Activated naive CD8-positive, alpha-beta T cell treated with anti-CD3 and anti-CD28 coated beads, Interleukin-2, amount 50 U/mL, for 16 hours (primary cell): ENCODE measurements around the gene NAV2.

Source experiments
- DNase-seq: peaks from one replicate; pipeline ENCODE4 v3.0.0-alpha.2; 2020; ENCODE audit warnings: low read depth, low spot score

NAV2 gene

DNA sequence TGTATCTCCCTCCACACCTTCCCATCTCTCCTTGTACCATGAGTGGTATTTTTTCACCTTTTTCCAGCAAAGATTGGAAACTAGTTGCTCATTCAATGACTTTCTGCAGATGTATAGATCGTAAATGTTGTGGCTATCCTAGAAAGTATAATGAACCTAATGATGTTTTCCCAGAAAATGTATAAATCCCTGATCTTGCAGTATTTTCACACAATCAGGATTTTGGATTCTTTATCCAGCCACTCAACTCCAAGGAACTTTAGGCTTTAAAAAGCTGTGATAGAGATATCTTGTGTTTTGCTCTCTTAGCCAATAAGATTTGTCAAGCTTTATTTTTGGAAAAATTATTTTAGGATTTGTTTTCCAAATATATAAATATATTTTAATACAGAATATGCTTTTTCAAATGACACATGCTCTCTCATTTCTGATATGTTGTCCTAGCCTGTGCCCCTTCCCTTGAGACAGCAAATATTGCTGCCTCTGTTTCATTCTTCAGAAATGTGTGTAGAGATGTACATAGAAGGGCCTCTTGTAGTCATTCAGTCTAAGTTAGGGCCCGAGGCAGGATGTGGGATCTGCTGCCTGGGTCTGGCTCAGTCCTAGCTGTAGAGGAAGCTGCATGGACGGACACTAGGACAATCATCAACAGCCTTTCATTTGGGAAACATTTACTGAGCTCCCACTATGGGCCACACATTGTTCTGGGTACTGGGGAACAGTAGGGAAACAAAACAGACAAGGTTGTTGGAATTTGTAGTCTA, 62.4 kb downstream of the NAV2 start:
- no peak for DNase-seq

- DNase-seq: no peak
Observed at GRCh38 chr11:19775622-19776021, 63.0 kb downstream of the NAV2 start.

GRCh38 chr11:19777039-19777376, 64.4 kb downstream of the NAV2 start:
- DNase-seq: no peak

DNA sequence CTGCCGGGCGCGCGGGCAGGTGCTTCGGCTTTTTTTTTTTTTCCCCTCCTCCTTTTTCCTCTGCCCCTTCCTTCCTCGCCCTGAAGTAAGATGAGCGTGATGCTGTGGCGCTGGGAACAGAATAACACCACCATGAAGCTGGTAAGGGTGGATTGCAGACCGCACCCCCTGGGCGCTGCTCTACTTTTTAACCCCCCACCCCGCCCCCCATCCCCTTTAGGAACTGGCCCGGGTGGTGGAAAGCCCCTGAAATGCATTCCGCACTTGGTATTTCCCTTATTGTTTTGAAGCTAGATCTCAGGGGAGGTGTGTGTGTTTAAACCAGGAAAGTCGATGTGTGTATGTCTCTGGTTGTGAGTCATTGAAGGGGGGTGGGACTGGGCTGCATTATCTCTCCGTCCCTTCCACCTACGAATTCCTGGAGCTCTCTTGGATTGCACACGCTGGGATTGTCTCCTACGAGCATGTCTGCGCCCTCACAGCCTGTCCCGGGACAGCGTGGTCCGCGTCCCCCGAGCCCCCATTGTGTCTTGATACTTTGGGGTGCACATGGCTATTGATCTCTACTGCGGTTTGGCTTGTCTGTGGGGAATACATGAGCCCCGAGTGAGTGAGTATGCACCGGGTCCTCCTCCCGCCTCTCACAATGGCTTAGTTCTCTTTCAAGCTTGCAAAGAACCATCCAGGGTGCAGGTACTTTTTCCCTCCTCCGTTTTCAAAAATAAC, 64.9 kb downstream of the NAV2 start:
- no peak for DNase-seq

DNA sequence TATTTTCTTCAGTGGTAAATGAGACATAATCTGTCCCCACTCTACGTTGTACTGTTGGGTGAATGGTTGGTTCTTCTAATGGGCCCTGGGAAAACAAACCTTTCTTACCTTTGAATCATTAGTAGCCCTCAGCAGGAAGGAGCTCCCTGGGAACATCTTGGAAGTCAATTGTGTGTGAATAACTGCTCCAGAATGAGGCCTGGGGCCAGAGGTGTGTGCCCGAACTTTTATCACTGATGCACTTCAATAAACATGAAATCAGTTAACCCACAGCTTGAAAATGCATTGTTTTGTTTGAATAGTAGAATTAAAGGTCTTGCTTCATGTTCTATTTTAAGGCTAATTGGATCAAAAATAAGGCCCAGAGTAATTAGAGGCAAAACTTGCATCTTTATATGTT, 67.1 kb downstream of the NAV2 start:
- no peak for DNase-seq

GRCh38 chr11:19781351-19781750, 68.7 kb downstream of the NAV2 start:
- DNase-seq: no peak

- no peak for DNase-seq
Observed at GRCh38 chr11:19785265-19785664, 72.6 kb downstream of the NAV2 start.

- DNase-seq: no peak
Observed at GRCh38 chr11:19786644-19787043, 74.0 kb downstream of the NAV2 start.

DNA sequence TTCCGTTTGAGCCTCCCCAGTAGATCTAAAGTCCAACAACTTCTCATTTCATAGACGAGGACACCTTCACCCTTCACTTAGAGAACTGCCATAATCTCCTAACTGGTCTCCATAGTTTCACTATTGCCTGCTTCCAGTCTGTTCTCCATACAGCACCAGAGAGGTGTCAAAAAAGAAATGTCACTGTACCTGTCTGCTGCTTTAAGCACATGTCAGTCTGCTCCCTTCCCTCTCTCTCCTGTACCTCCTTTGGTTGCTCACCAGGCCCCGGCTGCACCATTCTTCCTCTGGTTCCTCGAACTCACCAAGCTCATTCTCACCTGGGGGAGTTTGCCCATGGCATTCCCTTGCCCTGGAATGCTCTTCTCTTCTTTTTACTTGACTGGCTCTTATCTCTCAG, 75.8 kb downstream of the NAV2 start:
- DNase-seq: no peak

GRCh38 chr11:19789245-19789644, 76.6 kb downstream of the NAV2 start:
- DNase-seq: no peak

DNA sequence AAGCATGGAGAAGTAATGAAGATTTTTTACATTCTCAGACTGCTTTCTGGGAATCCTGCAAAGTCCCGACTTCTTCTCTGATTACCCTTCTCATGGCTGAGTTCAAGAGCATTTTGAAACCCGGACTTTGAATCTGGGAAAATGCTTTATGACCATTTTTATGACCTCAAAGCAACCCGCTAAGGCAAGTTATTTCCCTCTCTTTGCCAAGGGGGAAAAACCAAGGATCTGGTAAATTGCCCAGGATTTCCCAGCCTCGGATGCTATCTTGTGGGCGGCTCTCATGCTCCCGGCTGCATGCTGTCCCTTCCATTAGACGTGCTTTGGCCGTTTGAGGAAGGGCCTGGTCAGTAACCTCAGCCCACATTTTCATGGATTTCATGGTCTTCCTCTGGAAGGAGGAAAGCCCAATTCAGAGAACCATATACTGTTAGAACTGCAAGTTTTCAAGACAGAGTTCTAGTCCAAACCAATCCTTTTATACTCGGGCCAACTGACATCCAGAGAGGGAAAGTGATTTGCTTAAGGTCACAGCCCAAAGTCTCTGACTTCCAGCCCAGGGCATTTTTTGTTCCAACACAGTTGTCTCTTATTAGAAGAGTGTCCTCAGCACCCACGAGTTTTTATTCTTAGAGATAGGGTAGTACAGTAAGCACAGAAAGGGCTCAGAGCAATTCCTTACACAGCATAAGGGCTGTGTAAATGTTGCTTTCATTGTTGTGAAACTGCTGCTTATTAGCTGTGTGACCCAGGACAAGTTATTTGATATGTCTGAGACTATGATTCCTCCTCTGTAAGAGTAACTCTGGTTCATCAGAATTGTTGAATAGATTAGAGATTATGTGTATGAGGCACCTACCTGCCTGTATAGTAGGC, 77.4 kb downstream of the NAV2 start:
- no peak for DNase-seq

GRCh38 chr11:19790831-19791552, 78.4 kb downstream of the NAV2 start:
- no peak for DNase-seq

DNA sequence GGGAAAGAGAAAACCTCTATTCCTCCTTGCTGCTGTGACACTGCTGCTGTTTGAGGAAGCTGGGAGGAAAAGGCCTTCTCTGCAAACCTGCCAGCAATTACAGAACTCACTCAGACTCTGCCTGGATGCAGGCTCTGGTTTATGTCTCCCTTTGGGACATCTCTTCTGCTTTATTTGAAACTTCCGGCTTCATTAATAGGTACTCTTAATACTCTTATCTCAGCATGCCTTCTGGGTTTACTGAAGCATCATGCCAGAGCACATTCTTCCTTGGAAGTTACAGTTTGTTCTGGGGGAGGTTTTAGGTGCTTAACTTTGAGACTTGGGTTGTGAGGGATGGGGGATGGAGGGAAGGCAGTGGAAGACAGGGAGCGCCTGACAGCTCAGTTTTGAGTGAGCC, 79.9 kb downstream of the NAV2 start:
- no peak for DNase-seq

GRCh38 chr11:19793326-19793725, 80.7 kb downstream of the NAV2 start:
- no peak for DNase-seq

DNA sequence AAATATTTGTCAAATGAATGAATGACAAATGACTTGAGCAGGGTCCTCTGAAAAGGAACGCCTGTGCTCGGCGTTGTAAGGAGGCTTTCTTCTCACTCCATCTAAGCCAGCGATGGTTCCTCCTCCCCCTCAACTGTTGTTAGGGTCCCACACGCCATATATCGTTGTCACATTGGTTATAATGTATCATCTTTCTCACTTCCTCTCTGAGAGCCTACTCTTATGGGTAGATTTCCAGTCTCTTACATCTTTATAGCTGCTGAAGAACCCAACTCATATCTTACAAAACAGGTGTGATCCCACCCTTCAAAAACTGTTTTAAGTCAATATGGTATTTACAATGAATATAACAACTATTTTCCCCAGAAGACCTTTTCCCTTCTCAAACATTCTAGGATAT, 81.5 kb downstream of the NAV2 start:
- DNase-seq: no peak

DNA sequence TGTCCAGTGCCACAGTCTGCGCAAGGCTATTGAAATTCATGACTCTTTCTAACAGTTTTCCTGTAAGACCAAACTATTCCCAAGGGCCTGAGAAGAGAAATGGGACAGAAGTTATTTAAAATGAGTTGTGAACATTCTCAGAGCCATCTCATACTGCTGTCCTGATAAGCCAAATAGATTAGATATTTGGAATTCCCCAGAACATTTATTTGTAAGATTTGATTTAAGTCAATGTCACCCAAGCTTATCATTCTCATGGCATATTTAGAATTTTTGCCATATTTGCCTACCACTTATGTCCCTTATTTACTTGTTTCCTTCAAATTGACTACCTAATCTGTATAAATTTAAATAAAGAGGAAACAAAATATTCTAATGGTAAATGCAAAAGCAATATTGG, 82.4 kb downstream of the NAV2 start:
- no peak for DNase-seq

DNA sequence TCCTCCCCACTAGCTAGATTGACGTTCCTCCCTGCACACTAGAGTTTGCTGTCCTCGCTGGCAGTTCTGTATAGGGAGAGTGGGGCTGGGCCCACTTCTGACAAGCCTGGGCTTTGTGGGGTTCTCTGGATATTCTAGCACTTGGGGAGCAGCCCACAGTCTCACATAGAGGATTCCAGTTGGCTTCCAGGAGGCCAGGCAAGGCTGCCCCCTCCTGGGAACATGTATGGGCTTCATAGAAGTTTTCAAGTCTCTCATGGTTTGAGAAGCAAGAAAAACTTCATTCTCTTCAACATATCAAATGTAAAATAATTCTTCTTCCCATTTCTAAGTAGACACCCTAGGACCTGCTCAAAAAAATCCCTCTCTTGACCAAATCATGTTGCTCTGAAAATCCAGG, 87.5 kb downstream of the NAV2 start:
- no peak for DNase-seq

DNA sequence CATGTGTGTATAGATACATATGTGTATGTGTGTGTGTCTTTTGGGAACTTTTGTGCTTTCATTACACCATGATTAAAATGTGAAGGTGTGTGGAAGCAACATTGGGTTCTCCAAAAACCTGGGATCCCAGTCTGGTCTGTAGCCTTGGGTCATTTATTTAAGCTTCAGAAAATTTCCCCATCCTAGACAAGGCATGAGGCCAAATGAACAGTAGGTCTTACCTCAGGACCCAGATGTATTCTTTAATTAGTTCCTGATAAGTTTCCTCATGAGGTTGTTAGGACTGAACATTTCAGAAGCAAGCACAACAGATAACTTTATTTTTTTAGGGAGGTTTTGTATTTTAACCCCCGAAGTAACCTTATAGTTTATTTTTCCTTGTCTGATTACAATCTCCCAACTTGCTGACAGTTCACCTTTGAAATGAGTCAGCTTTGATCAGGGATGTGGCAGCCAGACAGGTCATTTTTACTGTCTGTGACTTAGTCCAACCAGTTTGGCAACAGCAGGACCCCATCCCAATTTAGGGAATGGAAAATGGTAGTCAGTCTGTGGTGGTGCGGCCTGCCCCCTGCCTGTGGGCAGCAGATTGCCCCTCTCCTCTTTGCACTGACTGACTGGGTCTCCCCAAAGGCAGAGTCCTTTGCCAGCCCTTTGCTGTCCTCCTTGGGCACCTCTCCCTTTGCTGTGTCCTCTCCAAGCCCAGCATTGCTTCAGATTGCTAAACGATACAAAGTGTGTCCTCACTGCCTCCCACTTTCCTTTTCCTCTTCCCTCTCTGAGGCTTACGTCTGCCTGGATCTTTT, 88.3 kb downstream of the NAV2 start:
- DNase-seq: no peak

DNA sequence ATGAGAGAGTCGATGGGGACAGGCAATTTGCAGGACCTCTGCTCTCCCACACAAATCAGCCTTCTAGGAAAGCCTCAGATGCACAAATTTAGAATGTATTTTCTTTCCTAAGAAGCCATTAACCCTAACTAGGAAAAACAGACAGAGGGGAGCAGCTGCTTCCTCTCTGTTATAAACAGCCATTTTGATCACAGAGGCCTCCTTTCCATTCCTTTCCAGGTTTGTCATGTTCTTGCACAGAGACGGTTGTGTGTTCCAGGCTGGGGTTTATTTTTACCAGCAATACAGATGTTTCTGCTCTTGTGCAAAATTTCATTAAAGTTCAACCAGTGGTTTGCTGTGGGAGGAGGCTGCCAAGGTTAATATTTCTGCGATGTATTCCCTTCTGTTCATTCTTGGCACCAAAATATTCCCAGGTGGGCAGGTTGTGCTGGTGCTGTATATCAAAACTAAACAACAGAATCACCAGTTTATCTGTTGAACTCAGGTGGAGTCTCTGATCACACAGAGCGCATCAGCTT, 90.2 kb downstream of the NAV2 start:
- no peak for DNase-seq

DNA sequence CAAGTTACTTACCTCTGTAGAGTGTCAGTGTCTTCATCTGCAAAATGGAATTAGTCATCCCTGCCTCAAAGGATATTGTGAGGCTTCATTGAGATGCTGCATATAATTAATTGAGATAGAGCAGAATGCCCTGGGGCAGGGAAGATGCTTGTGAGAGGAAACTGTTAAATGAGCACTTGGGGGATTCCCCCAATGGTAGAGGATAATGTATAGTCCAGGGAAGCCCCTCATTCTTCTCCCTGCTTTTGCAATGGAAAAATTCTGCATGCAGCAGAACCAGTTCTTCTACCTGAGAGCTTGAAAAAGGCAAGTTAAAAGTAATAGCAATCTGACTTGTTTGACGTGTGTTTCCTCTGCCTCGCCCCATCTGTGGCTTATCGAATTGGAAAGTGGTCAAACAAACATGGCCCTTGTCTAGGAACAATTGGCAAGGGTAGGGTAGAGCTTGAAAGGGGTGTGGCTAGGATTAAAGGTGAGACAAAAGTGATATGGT, 90.9 kb downstream of the NAV2 start:
- no peak for DNase-seq

DNA sequence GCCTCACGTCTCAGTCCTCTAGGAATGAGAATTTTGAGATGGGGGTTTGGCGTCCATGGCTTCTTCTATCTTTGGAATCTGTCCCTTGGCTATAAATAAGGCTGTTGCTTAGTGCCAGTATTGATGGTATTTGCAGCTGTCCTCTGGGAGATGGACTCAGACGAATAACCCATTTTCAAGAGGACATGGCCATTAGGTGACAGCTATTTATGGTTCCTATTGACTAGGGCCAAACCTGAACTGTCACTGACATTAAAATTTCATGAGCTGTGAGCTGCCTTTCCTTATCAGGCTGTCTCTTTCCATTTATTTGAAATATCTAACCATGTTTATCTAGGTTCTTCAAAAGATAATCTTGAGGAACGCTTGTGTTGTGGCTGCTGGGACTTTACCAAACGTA, 92.7 kb downstream of the NAV2 start:
- no peak for DNase-seq
